ENCODE measurements around the gene OR56A5.
"Not testable (repeated sequence)": the region's sequence is repeated elsewhere in the genome, so short reads cannot be mapped to it uniquely, and the experiment has no call there.

Gene OR56A5

GRCh38 chr11:5968394-5968793 lies at the start of gene OR56A5:
TSS of gene OR56A5 (minus strand) at chr11:5968494. CDS start at chr11:5968494, 0 bp downstream.
- no peak for DNase-seq (ENCODE audit: low read depth, low spot score)

GRCh38 chr11:6013042-6013441 lies 44.7 kb upstream of the OR56A5 start:
- no peak for DNase-seq (ENCODE audit: low read depth, low spot score)

DNA sequence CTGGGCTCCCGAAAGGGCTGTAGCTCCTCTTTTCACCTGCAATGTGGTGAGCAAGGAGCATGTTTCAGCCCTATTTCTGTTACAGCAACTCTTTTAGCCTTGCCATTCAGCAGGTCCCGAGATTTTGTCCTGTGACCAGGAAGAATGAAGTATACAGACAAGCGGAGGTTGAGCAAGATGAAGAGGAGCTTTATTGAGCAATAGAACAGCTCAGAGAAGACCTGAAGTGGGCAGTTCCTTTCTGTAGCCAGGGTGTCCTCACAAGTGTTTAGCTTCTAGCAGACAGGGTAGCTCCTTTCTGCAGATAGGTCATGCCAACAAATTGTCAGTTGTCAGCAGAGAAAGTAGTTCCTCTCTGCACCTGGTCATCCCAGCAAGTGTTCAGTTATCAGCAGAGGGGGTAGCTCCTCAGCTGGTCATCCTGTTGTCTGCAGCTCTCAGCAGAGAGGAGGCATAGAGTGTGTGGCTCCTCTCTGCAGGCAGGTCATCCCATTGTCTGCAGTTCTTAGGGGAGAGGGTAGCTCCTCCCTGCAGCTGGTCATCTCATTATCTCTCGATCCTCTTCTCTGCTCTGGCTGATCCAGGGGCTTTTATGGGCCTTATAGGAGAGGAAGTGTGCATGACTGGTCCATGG lies 43.9 kb upstream of the OR56A5 start:
- no peak for DNase-seq (ENCODE audit: low read depth, low spot score)

DNA sequence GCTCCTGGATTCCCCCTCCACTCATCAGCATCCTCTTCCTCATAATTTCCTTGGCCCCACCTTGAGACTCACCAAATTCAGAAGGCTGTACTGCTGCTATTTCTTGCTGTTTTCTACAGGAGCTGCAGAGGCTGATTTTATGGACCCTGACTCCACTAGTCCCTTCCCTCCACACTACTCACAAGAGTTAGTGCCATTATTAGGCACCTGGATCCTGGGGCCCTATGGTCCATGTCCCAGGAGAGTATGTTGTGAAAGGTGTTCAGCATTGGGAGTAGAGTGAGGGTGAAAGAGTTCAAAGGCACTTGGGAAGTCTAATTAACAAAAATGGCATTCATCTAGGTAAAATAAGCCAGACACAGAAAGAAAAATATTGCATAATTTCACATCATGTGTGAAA lies 38.6 kb upstream of the OR56A5 start, which contains the start of gene OR56A4:
Gene OR56A4, minus strand, starts transcription at position 101 of the 400 bp plus-strand sequence. CDS start 3,954 bp downstream, outside the sequence.
- DNase-seq (ENCODE audit: low read depth, low spot score): no peak

DNA sequence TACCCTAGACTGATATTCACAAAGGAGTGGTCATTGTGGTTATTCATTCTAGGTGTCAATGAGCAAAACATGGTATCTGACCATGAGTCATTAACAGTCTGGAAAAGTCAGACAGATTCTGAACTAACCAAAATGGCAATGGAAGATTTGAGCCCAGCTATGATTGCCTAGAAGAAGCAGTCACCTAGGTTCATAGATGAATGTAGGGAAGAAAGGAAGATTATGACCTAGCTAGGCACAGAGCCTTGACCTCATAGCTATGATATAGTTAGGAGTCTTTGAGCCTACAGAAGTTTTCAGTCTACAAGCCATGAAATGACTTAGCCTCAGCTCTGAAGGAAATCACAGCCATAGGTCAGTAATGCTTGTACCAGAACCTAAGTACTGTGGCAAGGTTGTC lies 38.1 kb upstream of the OR56A5 start:
- DNase-seq (ENCODE audit: low read depth, low spot score): no peak

DNA sequence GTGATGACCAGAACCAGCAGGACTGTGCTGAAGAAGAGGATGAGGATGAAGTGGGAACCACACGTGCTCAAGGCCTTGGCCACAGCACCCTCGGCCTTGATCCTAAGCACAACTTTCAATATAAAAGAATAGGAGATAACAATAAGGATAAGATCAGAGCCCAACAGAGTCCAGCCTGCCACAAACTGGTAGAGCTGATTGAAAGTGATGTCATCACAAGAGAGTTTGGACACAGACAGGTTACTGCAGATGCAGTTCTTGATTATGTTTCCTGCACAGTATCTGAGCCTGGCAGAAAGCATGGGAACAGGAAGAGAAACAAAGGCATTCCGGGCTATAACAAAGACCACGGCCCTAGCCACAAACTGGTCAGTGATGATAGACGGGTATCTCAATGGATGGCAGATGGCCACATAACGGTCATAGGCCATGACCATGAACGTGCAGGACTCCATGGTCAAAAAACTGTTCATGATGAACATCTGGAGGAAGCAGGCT lies 34.0 kb upstream of the OR56A5 start:
- no peak for DNase-seq (ENCODE audit: low read depth, low spot score)

- no peak for DNase-seq (ENCODE audit: low read depth, low spot score)
Measured at GRCh38 chr11:5994791-5995190, 26.5 kb upstream of the OR56A5 start.

DNA sequence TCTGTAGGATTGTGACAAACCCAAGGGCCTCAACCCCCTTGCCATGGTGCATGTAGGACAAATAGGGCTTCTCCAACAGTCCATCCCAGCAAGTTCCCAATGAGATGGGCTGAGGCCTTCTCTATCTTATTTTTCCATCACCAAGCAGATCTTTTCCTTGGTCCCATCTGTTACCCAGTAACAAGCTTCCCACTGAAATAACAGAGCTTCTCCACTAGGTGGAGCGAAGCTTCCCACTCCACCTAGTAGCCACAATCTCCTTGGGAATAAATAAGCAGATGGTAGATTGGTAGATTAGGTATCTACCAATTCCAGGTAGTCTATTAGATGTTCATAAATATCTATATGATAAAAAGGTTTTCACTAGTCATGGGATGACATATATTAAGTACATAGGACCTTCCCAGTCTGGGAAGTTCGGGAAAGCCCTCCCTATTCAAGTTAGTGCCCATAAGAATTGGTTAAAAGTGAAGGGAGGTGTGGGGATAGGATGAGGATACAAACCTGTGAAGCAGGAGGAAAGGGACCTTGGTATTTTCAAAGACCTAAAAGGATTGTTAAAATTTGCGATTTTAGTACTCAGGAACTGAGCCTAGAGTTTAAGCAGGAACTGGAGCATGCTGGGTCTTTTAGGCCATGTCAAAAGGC lies 24.4 kb upstream of the OR56A5 start:
- no peak for DNase-seq (ENCODE audit: low read depth, low spot score)

DNA sequence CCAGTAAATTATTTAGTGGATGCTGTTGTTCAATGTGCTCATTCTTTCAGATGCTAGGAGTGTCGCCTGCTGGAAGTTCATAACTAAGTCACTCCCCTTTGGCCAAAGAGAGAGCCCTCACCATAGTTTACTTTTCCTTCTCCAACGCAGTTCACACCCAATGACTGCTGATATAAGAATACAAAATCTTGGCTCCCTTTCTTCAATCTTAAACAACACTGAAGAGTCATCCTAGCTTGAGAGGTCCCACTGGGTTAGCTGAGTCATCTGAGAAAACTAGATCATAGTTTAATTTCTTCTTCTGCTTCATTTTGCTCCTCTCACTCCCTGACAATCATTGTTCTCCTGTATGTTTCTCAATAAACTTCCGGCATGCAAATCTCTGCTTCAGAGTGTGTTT lies 23.9 kb upstream of the OR56A5 start:
- DNase-seq (ENCODE audit: low read depth, low spot score): no peak

DNA sequence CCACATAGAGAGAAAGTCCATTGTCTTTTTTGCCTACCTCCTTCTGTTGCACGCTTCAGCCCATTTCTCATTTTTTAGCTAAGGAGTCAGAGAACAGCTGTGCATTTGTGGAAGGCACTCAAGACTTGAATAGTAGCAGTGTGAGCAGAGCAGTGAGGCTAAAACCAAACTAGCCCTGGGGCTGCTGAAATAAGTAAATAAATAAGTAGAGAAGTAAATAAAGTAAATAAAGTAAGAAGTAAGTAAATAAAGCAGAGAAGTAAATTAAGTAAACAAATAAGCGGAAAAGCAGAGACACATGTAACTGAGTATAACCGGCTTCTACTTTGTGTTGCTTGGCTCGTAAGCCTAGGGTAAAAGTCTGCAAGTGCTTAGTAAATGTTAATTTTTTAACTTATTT lies 20.9 kb upstream of the OR56A5 start:
- no peak for DNase-seq (ENCODE audit: low read depth, low spot score)

GRCh38 chr11:5986885-5987284 lies 18.6 kb upstream of the OR56A5 start, which contains the start of gene OR52L1:
TSS of gene OR52L1 (minus strand) at chr11:5986985. CDS start at chr11:5986930, 55 bp downstream.
- no peak for DNase-seq (ENCODE audit: low read depth, low spot score)

DNA sequence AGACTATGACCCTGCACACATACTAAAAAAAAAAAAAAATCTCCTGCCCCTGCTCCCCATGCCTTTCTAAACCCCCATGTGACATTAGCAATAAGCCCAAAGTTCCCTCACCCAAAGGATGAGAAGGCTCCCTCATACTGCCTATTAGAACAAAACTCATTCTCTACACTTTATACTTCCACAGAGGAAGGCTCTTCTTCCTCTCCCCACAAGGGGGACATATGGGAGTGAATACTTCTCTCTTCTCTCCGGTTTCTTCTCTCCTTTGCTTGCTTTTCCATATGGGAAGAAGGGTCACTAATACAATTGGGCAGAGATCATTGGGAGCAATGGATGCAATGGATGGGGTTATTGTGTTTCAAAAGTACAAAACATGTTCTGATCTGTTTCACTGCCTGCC lies 15.1 kb upstream of the OR56A5 start:
- no peak for DNase-seq (ENCODE audit: low read depth, low spot score)

DNA sequence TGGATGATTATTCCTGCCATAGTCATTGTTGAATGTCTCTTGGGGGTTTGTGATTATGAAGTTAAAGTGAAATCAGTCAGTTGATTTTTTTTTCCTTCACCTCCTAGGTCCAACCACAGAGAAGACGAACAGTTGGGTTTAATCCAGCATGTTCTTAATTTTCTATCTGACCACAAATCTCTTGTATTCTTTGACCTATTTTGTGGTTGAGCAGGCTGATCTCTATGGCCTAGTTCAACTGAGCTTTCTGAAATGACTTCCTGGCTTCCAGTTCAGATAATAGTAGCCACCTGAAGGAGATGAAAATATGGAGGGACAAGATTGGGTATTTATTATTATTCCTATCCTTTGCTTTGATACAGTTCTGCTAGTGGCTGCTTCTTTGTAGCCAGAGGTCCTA lies 5.2 kb upstream of the OR56A5 start:
- DNase-seq (ENCODE audit: low read depth, low spot score): no peak

- DNase-seq (ENCODE audit: low read depth, low spot score): no peak
Measured at GRCh38 chr11:5967708-5968107, 586 bp downstream of the OR56A5 start.

GRCh38 chr11:5966958-5967357 lies 1.3 kb downstream of the OR56A5 start:
- no peak for DNase-seq (ENCODE audit: low read depth, low spot score)

DNA sequence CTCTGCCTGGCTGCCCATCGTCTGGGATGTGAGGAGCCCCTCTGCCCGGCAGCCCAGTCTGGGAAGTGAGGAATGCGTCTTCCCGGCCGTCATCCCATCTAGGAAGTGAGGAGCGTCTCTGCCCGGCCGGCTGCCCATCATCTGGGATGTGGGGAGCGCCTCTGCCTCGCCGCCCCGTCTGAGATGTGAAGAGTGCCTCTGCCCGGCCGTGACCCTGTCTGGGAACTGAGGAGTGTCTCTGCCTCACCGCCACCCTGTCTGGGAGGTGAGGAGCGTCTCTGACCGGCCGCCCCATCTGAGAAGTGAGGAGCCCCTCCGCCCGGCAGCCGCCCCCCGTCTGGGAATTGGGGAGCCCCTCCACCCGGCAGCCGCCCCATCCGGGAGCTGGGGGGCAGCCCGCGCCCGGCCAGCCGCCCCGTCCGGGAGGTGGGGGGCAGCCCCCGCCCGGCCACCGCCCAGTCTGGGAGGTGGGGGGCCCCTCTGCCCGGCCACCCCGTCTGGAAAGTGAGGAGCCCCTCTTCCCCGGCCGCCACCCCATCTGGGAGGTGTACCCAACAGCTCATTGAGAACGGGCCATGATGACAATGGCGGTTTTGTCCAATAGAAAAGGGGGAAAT lies 7.5 kb downstream of the OR56A5 start:
- not testable (repeated sequence) for DNase-seq (ENCODE audit: low read depth, low spot score)

DNA sequence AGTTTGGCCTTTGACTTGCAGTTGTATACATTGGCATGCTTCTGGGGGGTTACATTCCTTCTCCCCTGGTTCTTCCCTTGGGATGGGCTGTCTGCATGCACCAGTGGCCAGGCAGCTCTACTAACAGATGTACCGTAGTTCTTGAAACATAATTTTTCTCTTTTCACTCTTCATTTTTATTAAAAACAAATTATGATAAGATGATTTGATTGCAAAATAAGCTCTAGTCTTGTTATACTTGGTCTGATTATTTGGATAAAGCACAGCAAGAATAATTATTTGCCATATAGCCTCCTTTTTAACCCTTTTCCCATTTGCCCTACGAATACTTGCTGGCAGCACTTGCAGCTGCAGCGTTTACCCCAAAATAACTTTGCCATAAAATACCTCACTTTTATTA lies 12.7 kb downstream of the OR56A5 start:
- no peak for DNase-seq (ENCODE audit: low read depth, low spot score)

GRCh38 chr11:5941951-5942350 lies 26.3 kb downstream of the OR56A5 start, which contains the start of gene OR56A3:
TSS of gene OR56A3 (plus strand) at chr11:5942251. CDS start at chr11:5947347, 5,096 bp downstream.
- no peak for DNase-seq (ENCODE audit: low read depth, low spot score)

- DNase-seq (ENCODE audit: low read depth, low spot score): no peak
Measured at GRCh38 chr11:5940748-5941147, 27.5 kb downstream of the OR56A5 start.

GRCh38 chr11:5938603-5938965 lies 29.7 kb downstream of the OR56A5 start:
- DNase-seq (ENCODE audit: low read depth, low spot score): no peak

DNA sequence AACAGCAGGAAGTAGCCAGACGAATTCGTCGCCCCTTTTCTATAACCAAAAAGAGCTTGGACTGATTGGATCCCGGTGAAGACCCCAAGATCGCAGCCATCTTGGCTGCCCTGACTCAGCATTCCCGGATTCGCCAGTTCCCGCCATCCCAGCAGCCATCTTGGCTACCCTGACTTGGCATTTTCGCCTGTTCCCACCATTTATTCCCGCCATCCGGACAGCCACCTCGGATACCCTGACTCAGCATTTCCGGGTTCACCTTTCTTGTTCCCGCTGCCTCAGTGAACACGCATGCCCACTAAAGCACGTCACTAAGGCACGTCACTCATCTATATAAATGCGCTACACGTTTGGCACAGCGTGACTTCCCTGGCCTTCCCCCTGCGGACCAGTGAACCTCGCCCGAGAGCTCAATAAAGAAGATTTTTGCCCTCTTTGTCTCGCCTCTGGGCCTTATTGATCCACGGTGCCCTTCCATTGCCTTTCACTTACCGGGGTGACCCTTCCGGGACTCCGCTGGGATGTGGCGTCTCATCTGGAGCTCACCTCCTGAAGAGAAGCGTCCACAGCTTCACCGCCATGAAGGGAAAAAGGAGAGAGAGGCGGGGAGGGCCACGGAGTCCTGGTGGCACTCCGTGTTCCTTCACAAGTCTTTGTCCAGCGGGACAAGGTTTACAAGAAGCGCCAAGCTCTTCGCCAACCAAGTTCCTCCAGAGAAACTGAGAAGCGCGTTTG lies 30.3 kb downstream of the OR56A5 start:
- no peak for DNase-seq (ENCODE audit: low read depth, low spot score)

DNA sequence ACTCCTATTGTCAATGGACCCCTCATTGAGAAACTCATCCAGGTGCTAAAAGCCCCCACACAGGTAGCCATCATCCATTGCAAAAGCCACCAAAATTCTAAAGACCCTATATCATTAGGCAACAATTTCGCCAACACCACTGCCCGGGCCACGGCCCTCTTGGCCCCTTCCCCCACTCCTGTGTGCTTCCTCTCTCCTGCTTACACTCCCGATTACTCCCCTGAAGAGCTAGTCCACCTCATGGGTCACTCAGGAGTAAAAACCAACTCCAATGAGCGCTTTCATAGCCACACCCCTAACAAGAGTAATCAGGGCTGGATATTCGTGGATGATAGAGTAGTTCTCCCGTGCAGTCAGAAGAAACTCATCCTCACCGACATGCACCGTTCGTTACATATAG lies 35.2 kb downstream of the OR56A5 start:
- no peak for DNase-seq (ENCODE audit: low read depth, low spot score)
